Mesenteric fat pad (tissue), 1 donor: ENCODE data around the gene GFI1B. TPM values are rescaled to one million over a fixed set of nuclear protein-coding genes. Genes with fewer than 3 reads are reported as not detected.
"Not testable (repeated sequence)": the region's sequence is repeated elsewhere in the genome, so short reads cannot be mapped to it uniquely, and the experiment has no call there.

Experiments used
- DNase-seq: peaks from one replicate; pipeline ENCODE4 v3.0.0-alpha.2; 2020; ENCODE audit warnings: low spot score
- total RNA-seq: library from RNA; stranded (reverse); fragmentation: NEBNext Ultra II Directional; extraction: Animal tissue kit (Norgen Biotek cat#: 25700); gene quantifications from one replicate; pipeline ENCODE4 v1.2.1, GENCODE V29; 2021
- donor health status: DM: yes; HTN: yes; CAD: no.

Gene GFI1B
- total RNA-seq, 1 donor from 2014 or later: not detected

DNA sequence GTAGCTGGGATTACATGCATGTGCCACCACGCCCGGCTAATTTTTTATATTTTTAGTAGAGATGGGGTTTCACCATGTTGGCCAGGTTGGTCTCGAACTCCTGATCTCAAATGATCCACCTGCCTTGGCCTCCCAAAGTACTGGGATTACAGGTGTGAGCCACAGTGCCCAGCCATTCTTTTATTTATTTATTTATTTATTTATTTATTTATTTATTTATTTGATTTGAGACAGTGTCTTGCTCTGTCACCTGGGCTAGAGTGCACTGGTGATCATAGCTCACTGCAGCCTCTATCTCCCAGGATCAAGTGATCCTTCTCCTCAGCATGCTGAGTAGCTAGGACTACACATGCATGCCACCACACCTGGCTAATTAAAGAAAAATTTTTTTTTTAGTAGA lies 10.6 kb upstream of the GFI1B start:
- not testable (repeated sequence) for DNase-seq

DNA sequence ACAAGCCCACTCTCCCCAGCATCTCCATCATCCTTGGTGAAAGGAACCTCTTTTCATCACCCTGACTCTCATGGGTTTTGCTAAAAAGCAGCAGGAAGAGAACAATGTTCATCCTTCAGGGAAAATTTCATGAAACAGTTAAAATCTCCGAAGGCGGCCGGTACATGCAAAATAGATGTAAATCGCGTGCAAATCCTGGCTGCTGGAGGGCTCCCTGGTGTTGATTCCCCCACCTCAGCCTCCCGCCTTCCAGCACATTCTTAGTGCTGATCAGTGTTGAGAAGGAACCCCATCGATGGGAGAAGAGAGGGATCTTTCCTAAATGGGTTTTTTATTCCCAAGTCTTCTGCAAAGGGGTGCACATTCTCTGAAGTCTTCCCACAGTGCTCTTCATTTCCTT lies 8.7 kb upstream of the GFI1B start:
- no peak for DNase-seq

DNA sequence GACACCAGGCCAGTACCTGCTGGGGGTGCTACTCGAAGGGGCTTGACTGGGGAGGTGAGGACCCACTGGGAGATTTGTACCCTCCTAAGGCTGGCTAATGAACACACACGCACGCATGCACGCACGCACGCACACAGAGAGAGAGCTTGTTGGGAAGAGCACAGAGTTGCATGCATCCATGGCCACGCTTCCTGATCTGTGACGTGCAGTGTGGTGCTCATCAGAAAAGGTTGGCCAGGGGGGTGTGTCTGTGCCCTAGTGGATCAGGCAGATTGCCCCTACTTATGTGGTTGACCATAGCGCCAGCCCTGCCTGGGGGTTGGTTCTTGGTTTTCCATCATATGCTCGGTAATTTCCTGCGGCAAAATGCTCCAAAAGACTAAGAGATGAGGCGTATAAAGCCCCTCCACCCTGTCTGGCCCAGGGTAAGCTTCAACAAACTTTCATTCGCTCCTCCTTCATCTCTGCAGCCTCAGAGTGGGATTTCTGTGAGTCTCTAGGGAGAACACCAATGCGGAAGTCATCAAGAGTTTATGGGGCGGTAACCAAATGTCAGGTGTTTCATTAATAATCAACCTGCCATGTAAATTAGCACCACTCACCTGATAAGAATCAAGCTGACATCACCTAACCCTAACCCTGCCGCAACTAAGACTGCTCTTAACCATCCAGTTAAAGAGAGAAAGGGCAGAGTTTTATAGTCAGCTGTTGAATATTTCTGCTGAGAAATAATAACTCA lies 8.0 kb upstream of the GFI1B start:
- DNase-seq: no peak

DNA sequence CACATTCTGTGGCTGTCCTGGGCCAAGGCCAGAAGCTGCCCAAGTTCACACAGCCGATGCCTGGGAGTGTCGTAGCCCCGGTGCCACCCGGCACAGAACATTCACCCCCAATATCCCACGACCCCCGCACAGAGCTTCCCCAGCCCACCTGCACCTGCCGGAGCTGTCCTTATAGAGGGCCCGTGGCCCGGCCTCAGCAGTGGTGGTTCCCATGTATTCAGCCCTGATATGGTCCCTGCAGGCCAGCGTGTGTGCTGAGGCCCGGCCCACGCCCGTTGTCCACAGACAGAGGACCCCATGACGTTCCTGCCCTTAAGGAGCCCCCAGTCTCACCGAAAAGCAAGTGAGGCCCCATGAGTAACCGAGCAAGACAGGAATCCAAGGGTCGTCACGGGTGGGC lies 5.3 kb upstream of the GFI1B start:
- DNase-seq: no peak

DNA sequence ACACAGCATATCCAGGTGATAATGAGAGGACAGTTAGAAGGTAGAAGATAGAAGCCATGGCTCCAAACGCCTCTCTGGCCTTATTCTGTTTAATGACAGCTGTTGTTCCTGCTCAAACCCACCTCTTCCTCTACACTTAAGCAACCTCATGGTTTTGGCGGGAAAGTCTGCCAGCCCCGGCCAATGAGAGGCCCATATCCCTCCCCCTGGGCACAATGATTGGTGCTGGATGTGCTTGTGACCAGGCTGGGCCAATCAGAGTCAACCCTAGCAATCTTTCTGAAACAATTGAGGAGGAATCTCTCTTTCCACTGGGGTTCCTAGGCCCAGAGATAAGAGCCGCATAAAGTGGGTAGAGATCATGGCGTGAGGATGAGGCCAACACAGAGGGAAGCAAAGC lies 4.8 kb upstream of the GFI1B start:
- no peak for DNase-seq

DNA sequence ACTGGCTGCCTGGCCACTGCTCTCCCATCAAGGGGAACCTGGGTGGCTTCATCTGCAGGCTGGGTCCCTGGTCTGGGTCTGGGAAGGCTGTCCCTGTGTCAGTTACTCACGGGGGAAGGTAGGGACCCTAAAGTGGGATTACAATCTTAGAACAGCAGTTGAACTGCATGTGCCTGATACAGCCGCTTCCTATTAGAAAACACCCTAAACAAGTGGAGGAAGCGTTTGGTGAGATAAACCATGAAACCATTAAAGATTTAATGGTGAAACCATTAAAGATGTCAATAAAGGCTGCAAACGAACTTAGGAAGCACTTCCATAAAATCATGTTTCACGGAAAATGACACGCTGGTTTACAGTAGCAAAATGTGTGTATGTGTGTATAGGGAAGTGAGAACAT lies 2.5 kb upstream of the GFI1B start:
- no peak for DNase-seq

DNA sequence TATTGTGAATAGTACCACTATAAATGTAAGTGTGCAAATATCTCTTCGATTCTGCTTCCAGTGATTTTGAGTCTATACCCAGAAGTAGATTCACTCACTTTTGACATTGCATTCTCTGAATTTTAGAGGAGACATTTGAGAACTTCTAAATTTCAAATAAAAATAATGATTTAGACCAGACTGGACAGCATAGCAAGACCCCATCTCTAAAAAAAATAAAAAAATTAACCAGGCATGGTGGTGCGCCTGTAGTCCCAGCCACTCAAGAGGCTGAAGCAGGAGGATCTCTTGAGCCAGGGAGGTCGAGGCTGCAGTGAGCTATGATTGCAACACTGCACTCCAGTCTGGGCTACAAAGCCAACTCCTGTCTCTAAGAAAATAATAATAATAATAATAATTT lies 1.9 kb upstream of the GFI1B start:
- no peak for DNase-seq

DNA sequence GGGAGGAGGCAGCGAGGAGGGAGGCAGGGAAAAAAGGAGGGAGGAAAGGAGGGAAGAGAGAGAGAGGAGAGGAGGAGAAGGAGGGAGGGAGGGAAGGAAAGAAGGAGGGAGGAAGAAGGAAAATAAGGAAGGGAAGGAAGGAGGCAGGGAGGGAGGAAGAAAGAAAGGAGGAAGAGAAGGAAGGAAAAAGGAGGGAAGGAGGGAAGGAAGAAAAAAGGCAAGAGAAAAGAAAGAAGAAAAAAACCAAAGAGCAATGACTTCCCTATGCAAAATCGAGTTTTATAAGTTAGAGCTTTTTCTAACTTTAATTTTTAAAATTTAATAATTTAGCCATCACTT lies 413 bp upstream of the GFI1B start:
- no peak for DNase-seq

DNA sequence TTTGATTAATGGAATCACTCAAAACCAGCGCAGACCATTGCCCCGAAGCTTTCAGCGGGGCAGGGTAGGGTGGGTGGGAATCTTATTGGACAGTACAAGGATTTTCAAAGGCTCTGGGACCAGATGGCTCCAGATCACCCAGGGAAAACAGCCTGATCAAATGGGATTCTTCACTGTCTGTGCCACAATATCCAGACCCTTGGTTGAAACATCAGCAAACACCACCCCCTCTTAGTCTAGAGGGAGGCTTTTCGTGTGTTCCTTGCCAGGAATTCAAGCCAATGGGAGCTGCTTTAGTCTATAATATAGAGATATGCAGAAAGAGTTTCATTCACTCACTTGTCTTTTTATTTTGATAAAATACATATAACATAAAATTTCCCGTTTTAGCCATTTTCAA lies 1.7 kb downstream of the GFI1B start:
- DNase-seq: no peak

DNA sequence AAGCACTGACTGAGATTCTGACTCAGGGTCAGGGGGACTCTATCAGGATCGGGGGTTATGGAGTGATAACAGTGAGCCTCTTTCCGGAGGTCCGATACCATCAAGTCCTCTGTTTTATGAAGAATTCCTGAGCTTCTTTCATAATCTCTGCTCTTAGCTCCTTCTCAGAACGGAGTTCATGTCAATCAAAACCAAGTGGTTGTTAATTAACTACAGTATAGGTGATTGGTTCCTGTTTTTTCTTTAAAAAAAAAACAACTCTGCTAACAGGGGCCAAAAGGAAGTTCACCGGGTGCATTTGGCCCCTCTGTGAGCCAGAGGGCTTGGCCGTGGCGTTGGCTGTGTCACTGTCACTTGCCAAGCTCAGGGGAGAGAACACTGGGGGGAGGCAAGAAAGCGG lies 4.0 kb downstream of the GFI1B start:
- no peak for DNase-seq

DNA sequence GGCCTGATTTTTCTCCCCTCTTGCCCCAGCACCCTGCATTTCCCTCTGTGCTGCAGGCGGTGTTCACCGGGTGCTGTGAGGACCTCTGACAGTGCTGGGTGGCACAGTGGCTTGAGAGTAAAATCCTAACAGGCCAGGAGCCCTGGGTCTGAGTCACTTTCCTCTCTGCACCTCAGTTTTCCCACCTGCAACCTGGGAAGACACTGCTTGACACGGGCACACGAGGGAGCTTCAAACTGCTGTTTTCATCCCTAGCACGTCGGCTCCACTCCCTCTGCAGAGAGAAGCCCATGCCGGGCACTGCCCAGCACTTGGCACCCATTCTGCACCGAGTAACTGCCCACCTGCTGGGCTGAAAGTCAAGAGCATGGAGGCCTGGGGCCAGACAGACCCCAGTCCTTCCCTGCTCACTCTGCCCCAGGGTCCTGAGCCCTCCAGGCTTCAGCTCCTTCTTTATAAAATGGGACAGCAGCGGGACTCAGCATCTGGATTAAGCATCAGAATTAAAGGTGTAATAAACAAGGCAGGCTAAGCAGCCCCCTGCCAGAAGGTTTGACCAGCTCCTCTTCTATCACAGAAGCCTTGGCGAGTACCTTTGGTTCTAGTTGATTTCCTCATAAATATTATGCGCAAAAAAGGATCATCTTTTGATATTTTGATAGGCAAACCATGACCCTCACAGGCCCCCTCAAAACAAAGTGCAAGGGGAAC lies 5.2 kb downstream of the GFI1B start:
- DNase-seq: no peak

DNA sequence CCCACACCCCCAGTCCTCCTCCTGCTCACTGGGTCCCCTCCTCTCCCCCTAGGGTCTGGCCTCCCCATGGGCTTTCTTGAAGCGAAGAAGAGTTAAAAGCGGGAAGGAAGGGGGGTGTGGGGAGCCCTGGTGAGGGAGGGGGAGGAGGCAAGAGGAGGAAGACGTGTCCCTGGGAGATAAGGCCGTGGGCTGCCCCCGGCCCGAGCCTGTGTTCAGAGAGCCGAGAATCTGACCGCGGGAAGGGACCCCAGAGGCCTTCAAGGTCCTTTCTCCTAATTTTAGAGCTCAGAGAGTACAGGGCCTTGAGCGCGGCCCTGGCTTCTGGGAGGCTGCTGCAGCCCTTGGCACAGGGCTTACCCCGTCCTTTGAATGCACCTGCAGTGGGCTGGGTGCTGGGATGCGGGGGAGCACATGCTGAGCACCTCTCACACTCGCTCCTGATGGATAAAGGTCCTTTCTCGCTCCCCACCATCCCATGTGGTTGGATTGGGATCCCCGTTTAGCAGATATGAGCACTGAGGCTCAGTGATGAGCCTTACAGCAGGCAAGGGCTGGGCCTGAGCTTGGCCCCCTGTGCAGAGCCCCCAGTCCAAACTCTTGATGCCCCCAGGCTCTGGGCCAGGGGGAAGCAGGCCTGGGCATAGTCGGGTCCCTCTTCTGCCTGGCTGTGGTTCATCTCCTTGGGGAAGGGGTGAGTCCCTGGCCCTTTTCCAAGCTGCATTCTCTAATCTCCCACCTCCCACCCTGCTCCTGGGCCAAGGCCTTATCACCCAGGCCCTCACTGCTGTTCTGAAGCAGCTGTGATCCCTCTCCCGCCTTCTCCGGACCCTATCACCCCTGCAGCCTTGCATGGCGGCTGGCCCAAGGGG lies 5.9 kb downstream of the GFI1B start:
- no peak for DNase-seq

DNA sequence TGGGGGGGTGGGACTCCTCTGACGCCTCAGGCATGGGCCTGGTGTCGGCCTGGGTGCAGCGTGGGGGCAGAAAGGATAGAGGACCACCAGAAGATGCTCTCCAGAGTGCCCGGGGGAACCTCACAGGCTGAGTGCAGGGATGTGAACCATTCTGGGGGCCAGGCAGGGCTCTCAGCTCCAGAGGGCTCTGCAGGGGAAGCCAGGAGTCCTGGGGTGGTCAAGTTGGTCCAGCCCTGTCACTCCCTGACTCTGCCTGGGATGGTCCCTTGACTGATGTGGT lies 6.5 kb downstream of the GFI1B start:
- DNase-seq: no peak

DNA sequence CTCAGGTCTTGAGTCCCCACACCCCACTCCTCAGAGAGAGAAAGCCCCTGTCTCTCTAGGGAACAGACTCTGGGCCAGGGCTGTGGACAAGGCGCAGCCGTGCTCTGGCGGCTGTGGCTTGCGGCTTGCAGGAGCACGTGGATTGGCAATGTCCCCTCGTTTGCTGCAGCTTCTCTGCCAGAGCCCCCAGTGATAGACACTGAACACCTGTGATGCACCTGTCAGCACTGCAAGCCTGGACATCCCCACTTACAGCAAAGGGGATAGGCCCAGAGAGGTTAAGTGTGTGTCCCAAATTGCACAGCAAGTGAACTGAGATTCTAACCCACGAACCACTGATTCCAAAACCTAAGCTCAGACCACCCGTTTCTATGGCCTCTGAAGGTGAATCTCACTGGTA lies 7.0 kb downstream of the GFI1B start:
- DNase-seq: no peak

DNA sequence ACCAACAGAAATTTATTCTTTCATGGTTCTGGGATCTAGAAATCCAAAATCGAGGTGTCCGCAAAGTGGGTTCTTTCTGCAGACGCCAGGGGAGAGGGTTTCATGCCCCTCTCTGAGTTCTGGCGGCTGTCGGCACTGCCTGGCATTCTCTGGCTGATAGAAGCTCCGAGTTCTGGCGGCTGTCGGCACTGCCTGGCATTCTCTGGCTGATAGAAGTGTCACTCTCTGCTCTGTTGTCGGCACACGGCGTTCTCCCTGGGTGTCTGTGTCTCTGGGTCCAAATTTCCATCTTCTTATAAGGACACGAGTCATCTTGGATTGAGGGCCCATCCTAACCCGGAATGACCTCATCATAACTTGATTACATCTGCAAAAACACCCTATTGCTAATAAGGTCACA lies 7.6 kb downstream of the GFI1B start:
- DNase-seq: no peak

DNA sequence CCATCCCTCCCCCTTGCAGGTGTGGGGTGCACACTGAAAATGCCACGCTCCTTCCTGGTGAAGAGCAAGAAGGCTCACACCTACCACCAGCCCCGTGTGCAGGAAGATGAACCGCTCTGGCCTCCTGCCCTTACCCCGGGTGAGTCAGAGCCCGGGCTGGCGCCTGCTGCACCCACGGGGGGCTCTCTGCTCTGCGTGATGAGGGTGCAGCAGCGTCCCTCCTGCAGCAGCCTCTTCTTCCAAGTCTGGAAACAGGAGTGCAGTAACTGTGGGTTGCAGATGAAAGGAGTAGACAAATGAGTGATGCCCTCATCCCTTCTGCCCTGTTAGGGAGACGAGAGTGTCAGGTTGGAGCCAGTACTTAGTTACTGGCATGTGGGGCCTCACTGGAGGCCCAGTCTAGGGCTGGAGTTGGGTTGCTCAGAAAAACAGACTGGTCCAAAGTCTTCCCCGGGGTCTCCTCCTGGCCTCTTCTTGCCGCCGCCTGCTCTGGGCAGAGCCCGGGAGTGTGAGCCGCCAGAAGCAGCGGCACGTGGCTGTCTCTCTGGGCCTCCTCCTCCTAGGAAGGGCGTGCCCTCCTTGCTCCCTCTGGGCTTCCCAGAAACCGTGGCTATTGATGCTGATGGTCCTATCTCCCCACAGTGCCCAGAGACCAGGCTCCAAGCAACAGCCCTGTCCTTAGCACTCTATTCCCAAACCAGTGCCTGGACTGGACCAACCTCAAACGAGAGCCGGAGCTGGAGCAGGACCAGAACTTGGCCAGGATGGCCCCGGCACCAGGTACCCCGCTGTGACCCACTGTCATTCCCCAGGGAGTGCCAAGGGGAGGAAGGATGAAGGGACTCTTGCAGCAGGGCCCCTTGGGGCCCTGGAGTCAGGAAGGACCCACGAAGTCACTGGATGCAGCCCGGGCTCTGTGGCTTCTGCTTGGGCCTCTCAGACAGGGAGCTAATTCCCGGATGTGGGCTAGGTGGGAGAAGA lies 8.4 kb downstream of the GFI1B start:
- DNase-seq: no peak

DNA sequence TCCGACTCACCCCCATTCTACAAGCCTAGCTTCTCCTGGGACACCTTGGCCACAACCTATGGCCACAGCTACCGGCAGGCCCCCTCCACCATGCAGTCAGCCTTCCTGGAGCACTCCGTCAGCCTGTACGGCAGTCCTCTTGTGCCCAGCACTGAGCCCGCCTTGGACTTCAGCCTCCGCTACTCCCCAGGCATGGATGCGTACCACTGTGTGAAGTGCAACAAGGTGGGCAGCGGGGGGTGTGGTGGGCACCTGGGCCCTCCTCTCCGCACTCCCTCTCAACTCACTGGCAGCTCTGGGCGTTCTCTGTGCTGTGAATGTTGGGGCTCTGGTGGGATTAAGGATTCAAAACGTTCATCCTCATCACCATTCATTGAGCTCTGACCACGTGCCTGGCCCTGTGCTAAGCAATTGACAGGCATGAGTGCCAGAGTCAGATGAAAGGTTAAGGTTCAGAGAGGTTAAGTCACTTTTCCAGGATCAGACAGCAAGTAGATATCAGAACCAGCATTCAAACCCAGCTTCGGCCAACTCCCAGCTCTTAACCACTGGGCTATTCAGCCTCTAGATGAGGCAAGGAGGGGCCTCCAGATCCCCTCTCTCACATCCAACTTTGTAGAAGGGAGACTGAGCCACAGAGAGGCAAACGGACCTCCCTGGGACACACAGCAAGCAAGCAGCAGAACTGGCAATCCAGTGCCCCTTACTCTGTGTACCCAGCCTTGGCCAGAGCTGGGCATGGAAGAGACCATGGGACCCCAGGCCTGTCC lies 9.9 kb downstream of the GFI1B start:
- no peak for DNase-seq

DNA sequence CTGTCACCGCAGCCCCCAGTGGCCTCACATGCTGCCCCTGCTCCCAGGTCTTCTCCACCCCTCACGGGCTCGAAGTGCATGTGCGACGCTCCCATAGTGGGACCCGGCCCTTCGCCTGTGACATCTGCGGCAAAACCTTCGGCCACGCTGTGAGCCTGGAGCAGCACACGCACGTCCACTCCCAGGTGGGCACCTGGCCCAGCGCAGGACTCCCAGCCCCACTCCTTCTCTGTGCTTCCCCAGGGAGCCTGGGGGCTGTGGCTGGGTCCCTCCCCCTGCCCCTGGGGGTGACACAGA lies 10.5 kb downstream of the GFI1B start:
- DNase-seq: no peak

DNA sequence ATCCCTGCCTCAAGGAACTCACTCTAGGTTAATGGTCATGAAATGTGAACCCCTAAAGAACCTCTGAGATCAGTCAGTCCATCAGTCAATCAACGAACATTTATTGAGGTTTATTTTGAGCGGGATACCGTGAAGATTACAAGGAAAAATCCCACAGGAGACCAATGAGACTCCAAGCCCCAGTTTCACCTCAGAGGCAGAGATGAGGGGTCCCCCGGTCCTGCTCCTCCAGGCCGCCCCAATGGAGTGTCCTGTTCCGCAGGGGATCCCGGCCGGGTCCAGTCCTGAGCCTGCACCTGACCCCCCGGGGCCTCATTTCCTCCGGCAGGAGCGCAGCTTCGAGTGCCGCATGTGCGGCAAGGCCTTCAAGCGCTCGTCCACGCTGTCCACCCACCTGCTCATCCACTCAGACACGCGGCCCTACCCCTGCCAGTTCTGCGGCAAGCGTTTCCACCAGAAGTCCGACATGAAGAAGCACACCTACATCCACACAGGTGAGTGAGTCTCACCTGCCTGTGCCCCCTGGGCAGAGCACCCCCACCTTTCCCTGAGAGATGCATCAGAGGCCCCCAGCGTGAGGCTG lies 11.0 kb downstream of the GFI1B start:
- no peak for DNase-seq

DNA sequence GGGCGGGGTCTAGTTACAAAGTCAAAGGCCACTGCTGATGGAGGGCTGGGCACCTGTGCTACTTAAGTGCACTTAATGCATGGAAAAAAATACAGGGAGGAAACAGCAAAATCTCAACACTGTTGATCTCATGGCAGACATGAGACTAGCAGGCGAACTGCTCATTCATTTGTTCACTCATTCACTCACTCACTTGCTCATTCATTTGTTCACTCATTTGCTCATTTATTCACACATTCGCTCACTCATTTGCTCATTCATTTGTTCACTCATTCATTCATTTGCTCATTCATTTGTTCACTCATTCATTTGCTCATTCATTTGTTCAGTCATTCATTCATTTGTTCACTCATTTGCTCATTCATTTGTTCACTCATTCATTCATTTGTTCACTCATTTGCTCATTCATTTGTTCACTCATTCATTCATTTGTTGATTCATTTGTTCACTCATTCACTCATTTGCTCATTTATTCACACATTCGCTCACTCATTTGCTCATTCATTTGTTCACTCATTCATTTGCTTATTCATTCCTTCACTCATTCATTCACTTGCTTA lies 11.6 kb downstream of the GFI1B start:
- not testable (repeated sequence) for DNase-seq
